Liver (tissue), 9 donors: ENCODE measurements around the gene KRT36. TPM values are rescaled to one million over a fixed set of nuclear protein-coding genes. Genes with fewer than 3 reads are reported as not detected.

Source experiments
- DNase-seq: peaks from one replicate; pipeline ENCODE4 v3.0.0-alpha.2; 2017; ENCODE audit warnings: low spot score
- H3K27ac ChIP-seq, 2 donors: one replicate each; pipeline ENCODE4 v1.7.0; 2013; ENCODE audit warnings: inconsistent platforms in 2 of 2, low read length in 2 of 2, control low read depth in 1 of 2, low read depth in 1 of 2, mild to moderate bottlenecking in 1 of 2
- H3K27me3 ChIP-seq, 4 donors: one replicate each; pipeline versions ENCODE4 v1.6.1 to v1.7.0; 2013; ENCODE audit warnings: low read length in 3 of 4, inconsistent platforms in 1 of 4, mild to moderate bottlenecking in 1 of 4, moderate library complexity in 1 of 4; ENCODE audit not compliant: control insufficient read depth in 4 of 4, insufficient read depth in 4 of 4
- H3K36me3 ChIP-seq, 4 donors: one replicate each; pipeline versions ENCODE4 v1.6.1 to v1.7.0; 2013; ENCODE audit warnings: low read length in 3 of 4, mild to moderate bottlenecking in 3 of 4, low read depth in 1 of 4, moderate library complexity in 1 of 4; ENCODE audit not compliant: control insufficient read depth in 4 of 4, insufficient read depth in 3 of 4
- H3K4me1 ChIP-seq, 4 donors: one replicate each; pipeline versions ENCODE4 v1.6.1 to v1.7.0; 2013; ENCODE audit warnings: low read length in 3 of 4, mild to moderate bottlenecking in 3 of 4, moderate library complexity in 1 of 4; ENCODE audit not compliant: control insufficient read depth in 4 of 4, insufficient read depth in 4 of 4
- H3K4me3 ChIP-seq, 3 donors: one replicate each; pipeline versions ENCODE4 v1.6.1 to v1.7.0; 2013; ENCODE audit warnings: low read length in 3 of 3, control low read depth in 1 of 3, low read depth in 1 of 3, mild to moderate bottlenecking in 1 of 3
- H3K9ac ChIP-seq, 2 donors: one replicate each; pipeline ENCODE4 v1.7.0; 2013; ENCODE audit warnings: low read length in 2 of 2, mild to moderate bottlenecking in 2 of 2, moderate library complexity in 2 of 2, control low read depth in 1 of 2, low read depth in 1 of 2
- H3K9me3 ChIP-seq, 4 donors: one replicate each; pipeline versions ENCODE4 v1.6.1 to v1.7.0; 2013; ENCODE audit warnings: low read length in 3 of 4; ENCODE audit not compliant: control insufficient read depth in 4 of 4
- ATF3 ChIP-seq: IDR thresholded peaks from 2 replicates; pipeline ENCODE4 v1.6.1; 2016; ENCODE audit warnings: antibody characterized with exemption
- CTCF ChIP-seq: fragments of 150-350 bp; IDR thresholded peaks from 2 replicates; pipeline ENCODE4 v1.5.1; 2017; ENCODE audit warnings: improper control_type of control experiment, low read depth, low read length; ENCODE audit not compliant: missing input control
- EGR1 ChIP-seq, 2 donors: IDR thresholded peaks; 2 replicates each; pipeline ENCODE4 v1.6.1; 2016 to 2018; ENCODE audit warnings: antibody characterized with exemption in 2 of 2, low read depth in 2 of 2
- FOXA1 ChIP-seq: IDR thresholded peaks from 2 replicates; pipeline ENCODE4 v1.6.1; 2016; ENCODE audit warnings: antibody characterized with exemption
- FOXA2 ChIP-seq: IDR thresholded peaks from 2 replicates; pipeline ENCODE4 v1.6.1; 2016; ENCODE audit warnings: antibody characterized with exemption
- GABPA ChIP-seq, 2 donors: IDR thresholded peaks in 1 of 2; conservative IDR thresholded peaks in 1 of 2; 2 replicates each; pipeline ENCODE4 v1.6.1; 2016; ENCODE audit warnings: antibody characterized with exemption in 2 of 2, mild to moderate bottlenecking in 1 of 2, moderate library complexity in 1 of 2
- HNF4A ChIP-seq, 2 donors: conservative IDR thresholded peaks; 2 replicates each; pipeline ENCODE4 v1.6.1; 2016; ENCODE audit warnings: antibody characterized with exemption in 2 of 2, mild to moderate bottlenecking in 2 of 2
- HNF4G ChIP-seq: IDR thresholded peaks from 2 replicates; pipeline ENCODE4 v1.6.1; 2016; ENCODE audit warnings: antibody characterized with exemption
- JUND ChIP-seq, 2 donors: IDR thresholded peaks; 2 replicates each; pipeline ENCODE4 v1.6.1; 2016; ENCODE audit warnings: antibody characterized with exemption in 2 of 2
- MAX ChIP-seq: IDR thresholded peaks from 2 replicates; pipeline ENCODE4 v1.6.1; 2016; ENCODE audit warnings: antibody characterized with exemption
- NR2F2 ChIP-seq: IDR thresholded peaks from 2 replicates; pipeline ENCODE4 v1.6.1; 2016; ENCODE audit warnings: antibody characterized with exemption
- RAD21 ChIP-seq, 2 donors: IDR thresholded peaks; 2 replicates each; pipeline ENCODE4 v1.6.1; 2016; ENCODE audit warnings: antibody characterized with exemption in 2 of 2, mild to moderate bottlenecking in 2 of 2
- REST ChIP-seq: IDR thresholded peaks from 2 replicates; pipeline ENCODE4 v1.6.1; 2016; ENCODE audit warnings: antibody characterized with exemption, mild to moderate bottlenecking
- RXRA ChIP-seq, 2 donors: IDR thresholded peaks; 2 replicates each; pipeline ENCODE4 v1.6.1; 2017 to 2018; ENCODE audit warnings: antibody characterized with exemption in 2 of 2, mild to moderate bottlenecking in 1 of 2
- SP1 ChIP-seq: IDR thresholded peaks from 2 replicates; pipeline ENCODE4 v1.6.1; 2018; ENCODE audit warnings: antibody characterized with exemption, mild to moderate bottlenecking
- TAF1 ChIP-seq: conservative IDR thresholded peaks from 2 replicates; pipeline ENCODE4 v1.6.1; 2016; ENCODE audit warnings: antibody characterized with exemption, mild to moderate bottlenecking
- YY1 ChIP-seq: IDR thresholded peaks from 2 replicates; pipeline ENCODE4 v1.6.1; 2016; ENCODE audit warnings: antibody characterized with exemption, mild to moderate bottlenecking
- ZBTB33 ChIP-seq: IDR thresholded peaks from 2 replicates; pipeline ENCODE4 v1.6.1; 2016; ENCODE audit warnings: antibody characterized with exemption
- WGBS: extraction: QIAGEN DNeasy Blood & Tissue Kit; methylation state at CpG from one replicate; pipeline ENCODE4 v1.1.7; 2013; 5-methylcytosine and 5-hydroxymethylcytosine counted together
- polyA plus RNA-seq, 2 donors: library from polyadenylated mRNA; stranded (reverse) in 1 of 2; unstranded in 1 of 2; fragments of 200-250 nt in 1 of 2; fragments of >200 nt in 1 of 2; fragmentation: Nextera tagmentation in 1 of 2; extraction: Ambion mirVana in 1 of 2; gene quantifications; one replicate each; pipeline versions ENCODE4 v1.2.1 to v1.2.3, GENCODE V29; 2013 to 2015
- total RNA-seq, 2 donors: library from RNA; depleted of rRNA; stranded (reverse); fragments of >200 nt; gene quantifications; one replicate each; pipeline ENCODE4 v1.2.3, GENCODE V29; 2014
- donor health status: healthy.
- donor health status: healthy.
- donor health status: healthy.
- donor health status: healthy.
- donor health status: healthy.

Gene KRT36
- total and polyA plus RNA-seq, 4 donors, result 0.05 TPM; not detected in 3

- DNase-seq, result no peak
- Histone ChIP-seq H3K27me3 (no peaks in the 10 kb centered on the region), H3K27ac (no peak within 1 kb of the TSS), H3K36me3 (no peaks in the 10 kb centered on the region), H3K4me3 (no peak within 1 kb of the TSS), H3K9me3 (no peaks in the 10 kb centered on the region), H3K4me1 (no peaks in the 10 kb centered on the region), H3K9ac (no peak within 1 kb of the TSS)
- WGBS, result 88% methylated on average over 17 of the region's 17 CpGs
- TF ChIP-seq GABPA (IDR thresholded peaks at IDR 0.05 in 1 of 2, conservative IDR thresholded peaks at IDR 0.05 in 1 of 2) (no peak), NR2F2 (no peak), JUND (IDR thresholded peaks at IDR 0.05) (no peak), SP1 (no peak), REST (no peak), FOXA1 (no peak), HNF4G (no peak)
Measured at GRCh38 chr17:41505007-41505808, 15.5 kb upstream of the KRT36 start, which contains the start of gene KRT13. Gene KRT13, minus strand, starts transcription at chr17:41505612. Its CDS starts 62 bp downstream, at chr17:41505550.

GRCh38 chr17:41504246-41504977 lies 14.7 kb upstream of the KRT36 start:
- no peak for TF ChIP-seq GABPA (IDR thresholded peaks at IDR 0.05 in 1 of 2, conservative IDR thresholded peaks at IDR 0.05 in 1 of 2)
- no peak for TF ChIP-seq JUND (IDR thresholded peaks at IDR 0.05)
- no peak for TF ChIP-seq ATF3
- TF ChIP-seq FOXA2, result no peak
- no peak for TF ChIP-seq EGR1 (IDR thresholded peaks at IDR 0.05; ENCODE audit: low read depth in 2 of 2)
- TF ChIP-seq RXRA (IDR thresholded peaks at IDR 0.05), result no peak
- TF ChIP-seq HNF4G, result no peak
- TF ChIP-seq REST, result no peak
- no peak for TF ChIP-seq RAD21 (IDR thresholded peaks at IDR 0.05)
- no peak for TF ChIP-seq ZBTB33
- no peak for TF ChIP-seq MAX
- no peak for TF ChIP-seq FOXA1
- no peak for TF ChIP-seq NR2F2
- TF ChIP-seq HNF4A (conservative IDR thresholded peaks at IDR 0.05), result no peak
- no peak for TF ChIP-seq YY1
- no peak for TF ChIP-seq SP1
- no peak for TF ChIP-seq TAF1
- TF ChIP-seq CTCF, result no peak
- no peak overlapping the region for H3K9ac ChIP-seq
- no peaks in the 10 kb centered on the region for H3K4me1 ChIP-seq
- H3K36me3 ChIP-seq, result no peaks in the 10 kb centered on the region
- H3K27me3 ChIP-seq, result no peaks in the 10 kb centered on the region
- H3K9me3 ChIP-seq, result no peaks in the 10 kb centered on the region
- WGBS, result 79% methylated on average over 8 of the region's 8 CpGs
- no peak for DNase-seq
- no peak overlapping the region for H3K27ac ChIP-seq
- H3K4me3 ChIP-seq, result no peak overlapping the region
